ENCODE measurements around the gene SKIL. TPM values are rescaled to one million over a fixed set of nuclear protein-coding genes. Genes with fewer than 3 reads are reported as not detected.

Gene SKIL
- total RNA-seq, 1 donor from 2014 or later = 89.3 TPM

DNA sequence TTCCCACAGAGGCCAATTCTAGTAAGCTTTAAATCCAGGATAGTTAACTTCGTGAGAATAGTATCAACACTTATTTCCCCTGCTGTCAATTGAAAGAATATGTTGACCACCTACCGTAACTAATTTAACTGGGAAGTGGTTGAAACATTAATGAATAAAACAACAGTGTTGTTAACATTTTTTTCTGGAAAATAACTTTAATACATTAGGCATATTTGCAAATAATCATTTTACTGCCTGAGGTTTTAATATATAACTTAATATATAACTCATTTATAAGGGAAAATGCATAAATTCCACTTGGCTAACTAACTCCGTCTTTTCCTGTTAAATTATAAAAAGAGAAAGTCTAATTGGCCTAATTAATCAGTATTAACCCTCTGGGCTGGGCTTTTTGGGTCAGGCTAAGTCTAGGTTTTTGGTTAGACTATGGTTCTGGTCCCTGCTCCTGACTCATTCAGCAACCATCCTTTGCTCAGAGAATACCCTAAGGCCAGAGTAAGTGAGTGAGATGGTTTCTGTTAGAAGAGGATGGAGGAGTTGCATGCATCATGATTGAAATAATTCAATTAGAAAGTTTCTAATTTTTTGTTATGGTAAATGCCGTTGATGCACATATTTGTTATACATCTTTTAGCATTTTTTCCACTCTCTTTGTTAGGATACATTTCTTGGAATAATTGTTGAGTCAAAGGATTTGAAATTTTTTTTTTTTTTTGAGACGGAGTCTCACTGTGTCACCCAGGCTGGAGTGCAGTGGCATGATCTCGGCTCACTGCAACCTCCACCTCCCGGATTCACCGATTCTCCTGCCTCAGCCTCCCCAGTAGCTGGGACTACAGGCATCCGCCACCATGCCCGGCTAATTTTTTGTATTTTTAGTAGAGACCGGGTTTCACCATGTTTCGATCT is 10.8 kb upstream of the SKIL start:
- DNase-seq (ENCODE audit: low spot score) = no peak

DNA sequence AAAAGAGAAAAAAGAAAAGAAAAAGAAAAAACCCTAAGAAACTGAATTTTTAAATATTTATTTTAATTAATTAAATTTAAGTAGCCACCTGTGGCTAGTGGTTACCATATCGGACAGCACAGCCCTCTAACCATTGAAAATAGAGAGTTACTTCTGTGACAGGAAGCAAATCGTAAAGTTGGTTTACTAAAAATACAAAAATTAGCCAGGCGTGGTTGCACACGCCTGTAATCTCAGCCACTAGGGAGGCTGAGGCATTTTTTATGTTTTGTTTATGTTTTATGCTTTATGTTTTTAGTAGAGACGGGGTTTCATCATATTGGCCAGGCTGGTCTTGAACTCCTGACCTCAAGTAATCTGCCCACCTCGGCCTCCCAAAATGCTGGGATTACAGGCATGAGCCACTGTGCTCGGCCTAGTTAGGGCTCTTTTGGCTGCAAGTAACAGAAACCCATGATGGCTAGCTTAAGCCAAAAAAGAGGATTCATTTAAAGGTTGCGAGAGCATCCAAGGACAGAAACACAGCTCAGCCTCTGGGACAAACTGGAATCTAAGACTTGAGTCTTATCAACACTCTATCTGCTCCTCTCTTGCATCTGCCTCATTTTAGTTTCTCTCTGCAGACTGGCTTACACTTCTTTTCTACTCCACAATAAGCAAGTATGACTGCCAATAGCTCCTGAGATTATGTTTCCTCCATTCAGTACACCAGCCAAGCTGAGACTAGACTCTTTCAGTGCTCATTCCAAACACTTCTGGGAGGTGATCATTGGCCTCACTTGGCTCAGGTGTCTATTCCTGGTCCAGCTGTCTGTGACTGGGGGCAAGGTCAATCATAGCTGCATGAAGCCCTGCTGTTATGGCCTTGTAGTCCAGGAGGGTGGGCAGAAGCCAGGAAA is 6.8 kb upstream of the SKIL start:
- no peak for DNase-seq (ENCODE audit: low spot score)

DNA sequence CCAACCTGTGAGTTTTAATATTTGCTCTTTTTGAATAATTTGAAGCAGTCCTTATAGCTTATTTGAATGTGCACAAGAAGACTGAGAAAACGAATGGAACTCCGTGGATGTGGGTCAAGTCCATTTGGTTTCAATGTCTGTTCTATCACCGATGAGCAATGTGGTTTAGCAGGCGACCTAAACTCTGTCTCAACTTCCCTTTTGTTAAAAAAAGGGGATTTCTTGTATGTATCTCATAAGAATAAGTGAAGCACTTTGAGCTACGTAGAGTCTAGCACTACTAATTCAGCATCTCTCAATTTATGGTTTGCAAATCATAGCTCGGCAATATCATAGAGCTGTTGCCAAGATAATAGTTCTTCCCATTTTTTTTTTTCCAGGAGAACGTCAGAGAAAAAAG is 4.6 kb upstream of the SKIL start:
- no peak for DNase-seq (ENCODE audit: low spot score)

DNA sequence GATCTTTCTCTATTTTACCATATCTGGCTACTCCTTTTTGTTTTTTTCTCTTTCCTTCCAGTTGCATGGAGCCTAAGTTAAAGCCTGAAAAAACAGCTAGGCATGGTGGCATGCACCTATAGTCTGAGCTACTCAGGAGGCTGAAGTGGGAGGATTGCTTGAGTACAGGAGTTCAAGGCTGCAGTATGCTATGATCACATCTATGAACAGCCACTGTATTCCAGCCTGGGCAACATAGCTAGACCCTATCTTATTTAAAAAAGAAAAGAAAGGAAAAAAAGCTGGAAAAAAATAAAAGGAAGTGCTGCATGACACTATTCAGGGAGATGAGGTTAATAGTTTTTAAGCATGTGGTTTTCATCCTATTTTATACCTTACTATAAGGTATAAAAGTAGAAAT is 4.0 kb upstream of the SKIL start:
- DNase-seq (ENCODE audit: low spot score) = no peak

DNA sequence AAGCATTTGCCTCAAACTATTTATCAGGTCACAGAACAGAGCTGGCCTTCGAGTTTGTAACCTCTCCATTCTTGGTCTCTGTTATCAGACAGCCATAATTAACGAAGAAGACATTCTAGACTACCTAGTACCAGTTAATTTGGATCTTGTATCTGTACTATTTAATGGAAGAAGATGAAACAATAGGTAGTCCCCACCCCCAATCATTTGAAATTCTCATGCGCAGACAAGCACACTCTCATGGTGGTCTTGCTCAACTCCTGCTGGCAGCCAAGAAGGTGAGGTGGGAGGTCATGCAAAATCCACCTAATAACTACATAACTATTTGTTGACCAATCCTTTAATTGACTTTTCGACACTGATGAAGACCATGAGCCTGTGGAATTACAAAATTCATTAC is 2.8 kb upstream of the SKIL start:
- DNase-seq (ENCODE audit: low spot score) = no peak

DNA sequence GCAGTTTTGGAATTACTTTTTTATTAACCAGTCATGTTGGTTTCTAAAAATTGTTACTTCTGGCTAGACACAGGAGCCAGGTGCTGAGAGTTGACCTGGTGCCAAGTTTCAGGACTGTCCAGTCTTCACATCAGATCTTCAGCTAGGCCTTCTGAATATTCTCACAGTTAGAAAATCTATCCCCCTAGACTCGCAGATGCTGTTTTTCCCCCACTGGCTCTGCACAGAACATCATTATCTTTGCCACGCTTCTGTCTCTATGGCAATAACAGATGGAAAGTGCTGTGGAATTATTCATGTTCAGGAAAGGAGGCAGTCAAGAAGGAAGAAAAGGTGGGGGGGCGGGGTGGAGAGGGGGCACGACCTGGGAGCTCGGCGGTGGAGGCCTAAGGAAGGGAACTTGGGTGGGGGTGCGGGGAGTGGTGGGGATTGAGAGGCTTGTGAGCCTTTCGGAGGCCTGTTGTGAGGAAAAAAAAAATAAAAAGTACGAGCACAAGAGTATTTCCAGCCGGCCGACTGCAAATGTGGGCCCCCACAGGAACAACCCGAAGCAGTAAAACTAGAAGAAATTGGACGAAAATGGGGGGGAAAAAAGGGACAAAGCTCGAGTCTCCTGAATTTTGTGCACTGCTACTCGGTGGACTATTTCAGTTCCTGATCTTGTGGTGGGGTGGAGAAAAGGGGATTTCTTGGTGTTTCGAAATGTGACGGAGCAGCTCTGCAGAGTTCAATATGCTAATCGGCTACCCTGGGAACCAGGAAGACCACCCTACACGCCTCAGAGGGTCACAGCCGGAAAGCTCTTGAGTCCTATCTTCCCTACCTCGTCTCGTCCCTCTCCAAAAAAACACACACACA is 1.5 kb upstream of the SKIL start:
- DNase-seq (ENCODE audit: low spot score) = peak; percentile 93

DNA sequence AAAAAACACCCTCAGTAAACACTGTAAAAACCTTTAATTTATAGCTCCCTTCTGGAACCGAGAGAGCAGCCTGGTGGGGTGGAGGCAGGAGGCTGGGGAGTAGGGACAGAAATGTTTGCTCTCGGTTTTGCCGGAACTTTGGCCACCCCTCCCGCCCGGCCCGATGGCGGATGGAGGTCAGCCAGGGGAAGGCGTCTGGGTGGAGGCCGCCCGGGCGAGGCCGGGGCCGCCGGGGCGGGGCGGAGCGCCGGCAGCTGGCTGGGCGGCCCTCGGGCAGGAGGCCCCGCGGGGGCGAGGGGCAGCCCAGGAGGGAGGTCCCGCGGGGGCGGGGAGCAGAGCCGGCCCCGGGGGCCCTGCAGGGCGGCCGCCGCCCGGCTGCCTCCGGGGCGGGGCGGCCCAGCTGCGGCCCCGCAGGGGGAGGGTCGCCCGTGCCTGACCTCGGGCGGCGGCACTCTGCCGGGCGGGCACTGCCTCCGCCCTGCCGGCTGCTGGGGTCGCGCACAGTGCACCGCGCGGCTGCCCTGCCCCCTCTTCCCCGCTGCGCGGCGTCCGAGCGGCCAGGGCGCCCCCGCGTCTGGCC is 829 bp upstream of the SKIL start:
- DNase-seq (ENCODE audit: low spot score) = peak; percentile 95

DNA sequence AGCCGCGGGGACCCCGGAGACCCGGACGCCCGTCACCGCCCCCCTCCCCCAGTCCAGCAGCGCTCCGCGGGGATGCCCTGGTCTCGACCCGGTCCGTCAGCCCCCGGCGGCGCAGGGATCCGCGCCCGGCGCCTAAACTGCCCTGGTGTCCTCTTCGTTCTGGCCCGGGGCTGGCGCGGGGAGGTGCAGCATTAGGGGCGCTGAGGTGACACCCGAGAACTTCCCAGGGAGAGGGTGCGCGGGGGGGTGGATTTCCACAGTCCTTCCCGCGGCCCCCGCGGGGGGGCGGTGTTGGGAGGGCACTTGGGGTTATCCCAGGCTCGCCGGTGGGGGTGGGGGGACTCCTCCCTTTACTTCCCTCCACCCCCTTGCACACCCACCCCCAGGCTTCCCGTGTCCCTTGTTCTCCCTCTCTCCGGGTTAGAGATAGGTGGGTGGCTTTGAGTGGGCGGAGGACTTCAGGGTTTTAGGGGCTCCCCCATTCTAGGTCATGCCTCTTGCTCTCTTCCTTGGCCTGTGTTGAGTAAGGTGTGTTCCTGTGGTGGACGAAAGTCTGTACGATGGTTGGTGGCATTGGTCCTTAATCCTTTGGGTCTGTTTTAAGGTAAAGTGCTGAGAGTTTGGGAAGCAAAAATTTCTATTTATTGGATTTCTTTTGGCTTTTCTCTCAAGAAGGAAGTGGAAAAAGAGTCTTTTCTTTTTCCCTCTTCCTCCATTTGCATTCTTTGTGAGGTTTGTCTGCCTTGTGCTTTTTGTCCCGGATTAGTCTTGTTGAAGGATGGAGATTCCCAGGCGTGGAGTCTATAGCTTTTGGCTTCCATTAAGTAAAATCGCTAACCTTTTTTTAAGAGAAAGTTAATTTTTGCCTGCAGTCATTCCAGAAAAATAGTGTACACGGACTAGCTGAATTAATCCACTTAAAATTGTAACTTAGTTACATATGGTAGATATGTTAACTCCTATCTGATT is 811 bp downstream of the SKIL start:
- DNase-seq (ENCODE audit: low spot score) = peak; percentile 76

DNA sequence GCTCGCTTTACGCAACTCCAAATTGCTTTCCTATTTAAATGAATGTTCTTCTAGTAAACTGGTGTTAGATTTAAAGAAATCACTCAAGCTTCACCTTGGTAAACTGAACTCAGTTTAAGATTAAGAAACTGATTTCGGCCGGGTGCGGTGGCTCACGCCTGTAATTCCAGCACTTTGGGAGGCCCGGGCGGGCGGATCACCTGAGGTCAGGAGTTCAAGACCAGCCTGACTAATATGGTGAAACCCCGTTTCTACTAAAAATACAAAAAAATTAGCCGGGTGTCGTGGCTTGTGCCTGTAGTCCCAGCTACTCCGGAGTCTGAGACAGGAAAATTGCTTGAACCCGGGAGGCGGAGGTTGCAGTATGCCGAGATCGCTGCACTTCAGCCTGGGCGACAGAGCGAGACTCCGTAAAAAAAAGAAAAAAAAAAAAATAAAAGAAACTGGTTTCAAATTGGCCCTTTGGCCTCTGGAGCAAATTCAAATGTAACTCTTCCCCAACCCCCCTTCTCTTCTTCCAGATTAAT is 1.7 kb downstream of the SKIL start:
- no peak for DNase-seq (ENCODE audit: low spot score)

DNA sequence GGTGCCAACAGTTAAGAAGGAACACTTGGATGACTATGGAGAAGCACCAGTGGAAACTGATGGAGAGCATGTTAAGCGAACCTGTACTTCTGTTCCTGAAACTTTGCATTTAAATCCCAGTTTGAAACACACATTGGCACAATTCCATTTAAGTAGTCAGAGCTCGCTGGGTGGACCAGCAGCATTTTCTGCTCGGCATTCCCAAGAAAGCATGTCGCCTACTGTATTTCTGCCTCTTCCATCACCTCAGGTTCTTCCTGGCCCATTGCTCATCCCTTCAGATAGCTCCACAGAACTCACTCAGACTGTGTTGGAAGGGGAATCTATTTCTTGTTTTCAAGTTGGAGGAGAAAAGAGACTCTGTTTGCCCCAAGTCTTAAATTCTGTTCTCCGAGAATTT is 3.0 kb downstream of the SKIL start:
- no peak for DNase-seq (ENCODE audit: low spot score)

DNA sequence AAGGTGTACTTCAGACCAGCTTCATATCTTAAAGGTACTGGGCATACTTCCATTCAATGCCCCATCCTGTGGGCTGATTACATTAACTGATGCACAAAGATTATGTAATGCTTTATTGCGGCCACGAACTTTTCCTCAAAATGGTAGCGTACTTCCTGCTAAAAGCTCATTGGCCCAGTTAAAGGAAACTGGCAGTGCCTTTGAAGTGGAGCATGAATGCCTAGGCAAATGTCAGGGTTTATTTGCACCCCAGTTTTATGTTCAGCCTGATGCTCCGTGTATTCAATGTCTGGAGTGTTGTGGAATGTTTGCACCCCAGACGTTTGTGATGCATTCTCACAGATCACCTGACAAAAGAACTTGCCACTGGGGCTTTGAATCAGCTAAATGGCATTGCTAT is 3.4 kb downstream of the SKIL start:
- no peak for DNase-seq (ENCODE audit: low spot score)

DNA sequence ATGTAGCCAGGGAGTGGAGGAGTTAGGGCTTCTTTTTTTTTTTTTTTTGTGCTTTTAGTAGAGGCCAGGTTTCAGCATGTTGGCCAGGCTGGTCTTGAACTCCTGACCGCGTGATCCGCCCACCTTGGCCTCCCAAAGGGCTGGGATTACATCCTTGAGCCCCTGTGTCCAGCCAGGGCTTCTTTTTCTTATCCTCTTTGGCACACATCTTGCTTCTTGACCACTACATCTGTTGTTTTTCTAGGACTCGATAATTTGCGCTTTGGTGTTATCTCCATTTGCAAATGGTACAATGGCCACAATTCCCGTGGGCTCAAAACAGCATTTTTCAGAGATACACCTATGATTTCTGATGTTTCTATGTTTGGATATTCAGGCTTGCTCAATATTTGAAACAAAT is 4.2 kb downstream of the SKIL start:
- DNase-seq (ENCODE audit: low spot score) = no peak

DNA sequence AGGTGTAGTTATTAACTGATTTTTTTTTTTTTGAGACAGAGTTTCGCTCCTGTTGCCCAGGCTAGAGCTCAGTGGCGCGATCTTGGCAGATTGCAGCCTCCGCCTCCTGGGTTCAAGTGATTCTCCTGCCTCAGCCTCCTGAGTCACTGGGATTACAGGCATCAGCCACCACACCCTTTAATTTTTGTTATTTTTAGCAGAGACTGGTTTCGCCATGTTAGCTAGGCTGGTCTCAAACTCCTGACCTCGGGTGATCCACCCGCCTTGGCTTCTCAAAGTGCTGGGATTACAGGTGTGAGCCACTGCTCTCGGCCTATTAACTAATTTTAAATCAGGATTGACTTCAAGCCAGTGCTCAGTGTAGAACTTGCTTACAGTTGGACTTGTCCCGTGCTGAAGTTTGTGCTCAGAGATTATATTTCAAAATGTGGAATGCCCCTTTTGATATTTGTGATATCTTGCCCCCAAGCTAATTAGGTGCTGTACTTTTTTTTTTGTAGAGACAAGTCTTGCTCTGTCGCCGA is 6.0 kb downstream of the SKIL start:
- DNase-seq (ENCODE audit: low spot score) = no peak

DNA sequence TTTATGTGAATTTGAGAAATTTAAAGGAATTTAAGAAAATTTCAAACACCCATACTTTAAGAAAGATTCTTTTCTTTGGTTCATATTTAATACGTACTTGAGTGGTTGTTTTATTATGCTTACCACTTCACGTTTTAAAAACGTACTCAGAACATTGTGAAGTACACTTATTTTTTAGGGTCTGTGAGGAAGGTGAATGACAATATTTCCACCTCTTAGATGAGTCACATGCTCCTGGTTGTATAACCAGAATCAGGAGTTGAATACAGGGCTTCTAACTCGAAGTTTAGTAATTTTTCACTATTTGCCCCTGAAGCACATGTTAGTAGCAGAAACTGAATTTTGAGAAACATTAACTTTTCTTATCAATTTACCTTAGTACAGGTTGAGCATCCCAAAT is 7.5 kb downstream of the SKIL start:
- DNase-seq (ENCODE audit: low spot score) = no peak

DNA sequence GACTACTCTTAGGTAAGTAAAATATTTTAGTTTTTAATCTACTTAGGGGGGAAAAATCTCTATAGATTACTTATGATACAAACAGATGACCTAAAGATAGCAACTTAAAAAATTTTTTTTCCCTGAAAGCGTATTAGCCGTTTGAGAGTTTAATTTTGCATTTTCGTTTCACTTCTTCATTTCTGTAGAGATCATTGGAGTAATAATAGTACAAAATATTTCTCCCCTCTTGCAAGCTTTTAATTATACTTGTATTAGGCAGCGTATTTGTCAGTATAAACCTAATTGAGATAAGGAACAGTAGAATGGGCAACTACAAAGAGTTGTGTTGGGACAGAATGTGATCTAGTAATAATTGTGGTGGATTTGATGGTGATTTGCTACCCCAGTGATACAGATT is 10.3 kb downstream of the SKIL start:
- DNase-seq (ENCODE audit: low spot score) = no peak

DNA sequence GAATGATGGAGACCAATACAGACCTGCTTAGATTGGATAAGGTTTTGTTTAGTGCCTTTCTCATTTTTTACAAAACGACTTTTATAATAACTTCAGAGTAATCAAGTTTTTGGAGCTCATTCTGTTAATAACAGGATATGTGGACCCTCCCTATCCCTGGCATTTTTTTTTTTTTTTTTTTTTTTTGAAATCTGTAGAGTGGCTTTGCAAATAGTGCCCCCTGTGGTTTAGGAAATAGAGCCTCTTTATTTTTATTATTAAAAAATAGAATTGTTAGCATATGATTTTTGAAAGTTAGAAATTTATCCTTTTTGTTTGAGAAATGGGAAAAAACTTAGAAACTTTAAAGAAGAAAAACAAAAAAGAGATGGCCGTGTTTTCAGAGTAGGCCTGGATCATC is 11.4 kb downstream of the SKIL start:
- DNase-seq (ENCODE audit: low spot score) = no peak

DNA sequence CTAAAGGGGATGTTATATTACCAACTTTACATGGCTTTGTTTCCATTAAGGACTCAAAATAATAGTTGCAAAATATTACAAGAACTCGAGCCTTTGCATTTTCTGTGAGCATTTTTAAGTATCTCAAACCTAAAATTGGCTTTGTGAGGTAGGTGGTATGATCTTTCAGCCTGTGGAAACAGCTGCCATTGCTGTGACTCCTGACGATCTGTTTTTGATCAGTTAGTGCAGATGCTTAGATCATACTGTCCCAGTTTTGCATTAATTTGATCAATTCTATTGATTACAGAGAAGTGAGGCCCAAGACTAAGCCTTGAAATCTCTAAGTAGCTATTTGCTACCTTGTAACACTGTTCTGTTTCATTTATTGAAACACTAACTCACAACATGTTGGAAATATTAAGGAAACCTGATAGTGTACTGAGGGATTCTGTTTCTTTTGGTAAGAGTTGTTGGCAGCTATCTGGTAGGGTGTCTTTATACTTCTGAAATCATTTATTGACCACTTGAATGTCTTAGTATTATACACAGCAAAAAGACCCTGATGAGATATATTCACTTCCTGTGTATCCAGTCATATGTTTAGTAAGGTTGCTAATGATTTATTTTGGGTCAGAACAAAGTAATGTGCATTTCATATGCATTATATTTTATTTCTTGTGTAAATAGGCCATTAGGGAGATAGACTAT is 14.8 kb downstream of the SKIL start:
- no peak for DNase-seq (ENCODE audit: low spot score)

DNA sequence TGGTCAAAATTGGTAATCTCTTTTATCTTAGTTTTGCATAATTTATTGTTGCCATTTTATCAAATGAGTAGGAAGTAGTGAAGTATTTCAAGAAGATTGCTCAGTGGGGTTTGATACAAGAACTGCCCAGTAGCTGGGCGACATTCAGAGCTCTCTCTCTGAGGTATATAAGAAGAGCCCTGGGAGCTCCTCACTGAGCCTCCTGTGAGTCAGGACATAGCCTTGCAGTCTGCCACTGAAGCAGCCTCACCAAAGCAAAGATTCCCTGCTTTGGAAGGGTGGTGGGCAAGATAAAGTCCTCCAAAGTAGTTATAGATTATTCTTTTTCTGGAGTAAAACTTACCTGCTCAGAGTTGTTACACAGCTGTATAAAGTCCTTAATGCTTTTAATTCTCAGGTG is 26.1 kb downstream of the SKIL start:
- DNase-seq (ENCODE audit: low spot score) = no peak

DNA sequence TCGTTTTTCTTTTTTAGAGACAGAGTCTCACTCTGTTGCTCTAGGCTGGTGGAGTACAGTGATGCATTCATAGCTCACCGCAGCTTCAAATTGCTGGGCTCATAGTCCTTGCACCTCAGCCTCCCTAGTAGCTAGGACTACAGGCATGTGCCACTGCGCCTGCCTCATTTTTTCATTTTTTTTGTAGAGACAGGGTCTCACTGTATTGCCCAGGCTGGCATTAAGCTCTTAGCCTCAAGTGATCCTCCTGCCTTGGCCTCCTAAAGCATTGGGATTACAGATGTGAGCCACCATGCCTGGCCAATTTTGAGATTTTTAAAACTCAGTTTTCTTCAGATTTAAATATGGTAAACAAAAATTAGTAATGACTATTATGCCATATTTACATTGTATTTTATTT is 29.0 kb downstream of the SKIL start:
- no peak for DNase-seq (ENCODE audit: low spot score)

Data from umbilical cord (tissue), 2 donors.